DLD1 (cell line): Measurements from ENCODE around the gene RFTN1.

Experiments
- in situ Hi-C: cut with HindIII; loops from 2 replicates; pipeline ENCODE4 v1.10.0; 2017; ENCODE audit warnings: low sequenced_read_pairs

RFTN1 gene

GRCh38 chr3:16411441-16411840 lies 102.1 kb downstream of the RFTN1 start:
- in situ Hi-C loops: no loop called here

DNA sequence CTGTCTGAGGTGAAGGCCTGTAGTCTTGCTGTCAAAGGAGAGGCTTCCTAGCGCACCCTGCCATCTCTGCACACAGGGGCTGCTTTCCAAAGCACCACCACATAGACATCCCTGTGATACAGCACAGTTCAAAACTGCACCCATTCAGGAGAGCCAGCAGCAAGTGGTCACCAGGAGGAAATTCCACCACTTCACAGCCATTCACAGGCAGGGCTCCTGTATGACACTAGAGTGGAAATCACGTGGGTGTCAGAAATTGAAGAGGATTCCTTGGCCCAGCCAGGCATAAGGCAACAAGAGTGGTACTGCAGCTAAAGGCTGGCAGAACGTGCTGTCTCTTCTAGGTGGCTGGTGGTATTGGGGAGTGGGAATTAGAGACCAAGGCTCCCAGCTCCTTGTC lies 102.8 kb downstream of the RFTN1 start:
- in situ Hi-C loops: no loop called here

GRCh38 chr3:16409032-16409431 lies 104.5 kb downstream of the RFTN1 start:
- in situ Hi-C loops: no loop called here

DNA sequence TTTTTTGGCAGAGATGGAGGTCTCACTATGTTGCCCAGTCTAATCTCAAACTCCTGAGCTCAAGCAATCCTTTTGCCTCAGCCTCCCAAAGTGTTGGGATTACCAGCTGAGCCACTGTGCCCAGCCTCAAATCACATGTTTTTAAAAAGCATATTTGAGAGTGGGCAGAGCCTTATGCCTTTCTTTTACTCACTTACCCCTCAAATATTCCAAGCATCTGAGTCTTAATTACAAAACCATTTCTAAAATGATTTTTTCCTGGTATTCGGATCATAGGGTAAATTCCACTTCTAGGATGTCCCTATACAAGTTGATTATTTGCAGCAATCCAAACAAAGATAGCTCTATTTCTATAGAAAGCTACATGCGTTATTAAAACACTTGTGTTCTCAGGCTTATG lies 106.1 kb downstream of the RFTN1 start:
- in situ Hi-C loops: no loop called here

DNA sequence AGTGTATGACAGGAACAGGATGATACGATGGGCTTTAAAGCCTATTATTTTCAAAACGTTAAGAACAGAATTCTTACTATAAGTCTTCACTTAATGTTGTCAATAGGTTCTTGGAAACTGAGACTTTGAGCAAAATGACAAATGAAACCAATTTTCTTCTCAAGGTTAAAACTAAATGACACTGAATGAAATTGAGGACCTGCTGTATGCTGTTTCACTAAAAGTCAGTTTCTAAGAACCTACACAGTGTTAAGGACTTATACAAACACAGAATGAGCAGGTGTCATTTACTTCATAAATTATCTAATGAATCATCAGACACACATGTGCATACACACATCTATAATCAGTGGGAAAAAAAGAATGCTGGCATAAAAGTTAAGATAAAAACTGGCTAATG lies 106.9 kb downstream of the RFTN1 start:
- in situ Hi-C loops: no loop called here

GRCh38 chr3:16406166-16406565 lies 107.3 kb downstream of the RFTN1 start:
- in situ Hi-C loops: no loop called here

GRCh38 chr3:16404349-16404895 lies 109.1 kb downstream of the RFTN1 start:
- in situ Hi-C loops: no loop called here

DNA sequence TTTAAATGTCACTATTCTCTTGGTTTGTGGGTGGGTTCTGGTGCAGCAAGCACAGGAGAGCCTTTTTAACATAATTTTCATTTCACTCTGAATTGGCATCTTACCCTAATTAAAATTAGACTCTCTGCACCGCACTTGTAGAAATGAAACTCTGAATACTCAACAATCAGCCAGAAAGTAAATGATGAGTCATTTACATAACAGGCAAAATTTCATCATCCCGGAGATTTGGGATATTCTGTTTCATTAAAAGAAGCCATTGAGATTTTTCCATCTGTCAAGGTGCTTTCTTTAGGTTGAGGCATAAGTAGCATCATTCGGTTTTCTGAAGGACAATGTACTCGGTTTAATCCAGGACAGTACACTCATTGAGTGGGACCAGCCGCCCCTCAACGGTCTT lies 111.0 kb downstream of the RFTN1 start:
- in situ Hi-C loops: no loop called here

DNA sequence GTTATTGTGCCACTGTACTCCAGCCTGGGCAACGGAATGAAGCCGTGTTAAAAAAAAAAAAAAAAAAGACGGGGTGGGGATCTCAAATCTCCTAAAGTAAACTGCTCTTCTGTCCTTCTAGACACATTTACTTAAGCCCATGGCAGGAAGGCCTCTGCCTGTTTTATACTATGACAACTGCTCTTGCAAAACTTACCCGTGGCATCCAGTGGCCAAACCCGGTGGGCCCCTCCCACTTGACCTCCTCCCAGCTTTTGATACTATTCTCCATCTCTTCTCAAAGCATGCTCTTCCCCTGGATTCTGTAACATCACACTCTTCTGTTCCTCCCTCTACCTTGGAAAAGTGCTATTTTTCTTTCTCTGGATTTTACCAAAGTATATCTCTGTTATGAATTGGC lies 112.2 kb downstream of the RFTN1 start:
- in situ Hi-C loops: no loop called here

- in situ Hi-C loops: no loop called here
Measured at GRCh38 chr3:16400106-16400931, 113.2 kb downstream of the RFTN1 start.

GRCh38 chr3:16399473-16399872 lies 114.0 kb downstream of the RFTN1 start:
- in situ Hi-C loops: no loop called here

GRCh38 chr3:16398648-16399047 lies 114.9 kb downstream of the RFTN1 start:
- in situ Hi-C loops: no loop called here

GRCh38 chr3:16396202-16396601 lies 117.3 kb downstream of the RFTN1 start:
- in situ Hi-C loops: no loop called here

DNA sequence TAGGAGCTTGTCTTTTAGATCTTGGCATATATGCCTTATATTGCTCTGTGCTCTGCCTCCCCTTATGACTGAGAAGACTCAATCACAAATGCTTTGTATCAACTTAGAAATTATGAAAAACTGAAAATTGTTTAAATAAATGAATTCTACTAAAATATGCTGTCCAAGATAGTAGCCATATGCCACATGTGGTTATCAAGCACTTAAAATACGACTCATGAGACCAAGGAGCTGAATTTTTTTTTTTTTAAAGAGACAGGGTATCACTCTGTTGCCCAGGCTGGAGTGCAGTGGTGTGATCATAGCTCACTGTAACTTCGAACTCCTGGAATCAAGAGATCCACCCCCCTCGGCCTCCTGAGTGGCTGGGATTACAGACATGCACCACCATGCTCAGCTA lies 118.3 kb downstream of the RFTN1 start:
- in situ Hi-C loops: no loop called here

DNA sequence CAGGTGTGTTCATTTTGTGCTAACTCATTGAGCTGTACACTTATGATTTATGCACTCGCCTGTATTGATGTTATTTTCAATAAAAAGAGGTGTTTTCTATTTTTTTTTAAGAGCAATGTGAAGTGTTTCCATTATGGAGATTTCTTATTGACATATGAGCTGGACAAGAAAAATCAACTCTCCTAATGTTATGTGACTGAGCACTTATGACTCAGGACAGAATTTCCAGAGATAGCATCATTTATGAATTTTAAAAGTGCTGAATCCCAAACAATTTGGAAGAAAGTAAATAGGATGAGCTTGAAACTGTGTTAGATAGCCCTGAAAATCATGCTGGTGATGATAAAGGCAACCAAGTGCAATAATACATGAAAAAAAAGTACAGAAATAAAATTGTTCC lies 118.9 kb downstream of the RFTN1 start:
- in situ Hi-C loops: no loop called here

- in situ Hi-C loops: no loop called here
Measured at GRCh38 chr3:16392717-16393116, 120.8 kb downstream of the RFTN1 start.

DNA sequence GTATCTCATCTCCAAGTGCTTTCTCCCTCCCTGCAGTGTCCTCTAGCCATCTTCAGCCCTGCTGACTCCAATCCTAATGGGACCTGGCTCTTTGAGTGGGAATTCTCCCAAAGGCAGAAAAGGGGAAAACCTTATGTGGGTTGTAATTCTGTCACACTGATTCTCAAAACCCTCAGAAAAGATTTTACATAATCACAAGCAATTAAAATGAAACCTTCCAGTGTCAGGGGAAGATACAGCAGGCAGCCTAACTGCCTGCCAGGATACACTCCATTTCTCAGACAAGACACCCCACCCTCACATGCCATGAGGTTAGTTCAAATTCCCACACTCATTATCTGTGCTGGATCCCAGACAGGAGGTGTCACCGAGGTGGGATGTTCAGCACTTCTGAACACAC lies 121.4 kb downstream of the RFTN1 start:
- in situ Hi-C loops: no loop called here

GRCh38 chr3:16390581-16390980 lies 122.9 kb downstream of the RFTN1 start:
- in situ Hi-C loops: no loop called here

- in situ Hi-C loops: no loop called here
Measured at GRCh38 chr3:16388850-16389441, 124.6 kb downstream of the RFTN1 start.

DNA sequence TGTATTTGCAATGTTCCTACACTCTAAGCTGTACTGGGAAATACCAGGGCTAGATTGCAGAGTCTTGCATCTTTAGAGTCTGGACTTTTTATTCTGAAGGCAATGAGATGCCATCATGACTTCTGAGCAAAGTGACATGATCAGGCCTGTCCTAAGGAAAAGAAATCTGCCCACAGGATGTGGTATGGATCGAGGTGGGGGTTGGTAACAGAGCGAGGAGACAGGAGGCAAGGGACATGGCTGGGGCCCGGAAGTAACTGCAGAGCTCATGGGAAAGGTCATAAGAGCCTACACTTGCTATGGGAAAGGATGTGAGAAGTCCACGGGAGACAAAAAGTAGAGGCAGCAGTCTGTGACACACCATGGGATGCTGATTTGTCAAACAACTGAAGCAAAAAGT lies 126.9 kb downstream of the RFTN1 start:
- in situ Hi-C loops: no loop called here

DNA sequence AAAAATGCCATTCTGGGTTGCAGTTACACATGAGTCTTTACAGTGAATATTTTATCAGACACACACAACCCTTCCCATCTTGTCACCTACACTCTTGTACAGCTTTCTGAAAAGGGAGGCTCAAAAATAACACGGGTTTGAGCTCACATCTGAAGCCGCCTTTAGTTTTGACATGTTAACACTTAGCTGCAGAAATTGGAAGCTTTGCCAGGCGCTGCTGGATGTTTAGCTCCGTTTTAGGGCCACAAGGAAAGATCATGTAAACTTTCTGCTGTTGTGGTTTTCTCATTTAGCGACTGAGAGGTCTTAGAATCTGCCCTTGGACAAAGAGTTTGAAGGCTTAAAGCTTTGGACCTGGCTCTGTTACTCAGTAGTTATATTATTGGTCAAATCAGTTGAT lies 128.3 kb downstream of the RFTN1 start:
- in situ Hi-C loops: no loop called here

GRCh38 chr3:16383864-16384263 lies 129.6 kb downstream of the RFTN1 start:
- in situ Hi-C loops: no loop called here
